Measurements from ENCODE around the gene SYT6. TPM values are rescaled to one million over a fixed set of nuclear protein-coding genes. Genes with fewer than 3 reads are reported as not detected.

The SYT6 gene
- total RNA-seq, 1 experiment from 2014 or later, result not detected

GRCh38 chr1:114189398-114189797, 35.7 kb upstream of the SYT6 start:
- CTCF ChIA-PET, result no interaction called here
- TF ChIP-seq REST (IDR thresholded peaks at IDR 0.05; ENCODE audit: insufficient read depth in 1 of 2, low read depth in 2 of 2, low read length in 1 of 2) (no peak), CTCF (IDR thresholded peaks at IDR 0.05) (no peak), POLR2AphosphoS5 (IDR thresholded peaks at IDR 0.05; ENCODE audit: low read depth, low read length) (no peak), TCF7L2 (IDR thresholded peaks at IDR 0.05; ENCODE audit: low read depth, low read length) (no peak), SIN3A (IDR thresholded peaks at IDR 0.05; ENCODE audit: borderline replicate concordance, insufficient read depth, low read depth, low read length) (no peak)
- intact Hi-C loops (cut with micrococcal nuclease; ENCODE audit: unreplicated experiment), result no loop called here

GRCh38 chr1:114181356-114181755, 27.7 kb upstream of the SYT6 start:
- ATAC-seq (no peak), DNase-seq (ENCODE audit: low read depth, low spot score) (no peak)
- H3K27ac ChIP-seq (ENCODE audit: low read length), result no peak overlapping the region
- H3K36me3 ChIP-seq (ENCODE audit: control insufficient read depth, insufficient read depth, low read length), result no peaks in the 10 kb centered on the region
- POLR2A ChIA-PET, result no interaction called here
- intact Hi-C loops (cut with micrococcal nuclease; ENCODE audit: unreplicated experiment) (no loop called here), in situ Hi-C loops (cut with HindIII; ENCODE audit: low pct_unique_long_range_greater_than_20kb, low sequenced_read_pairs) (no loop called here)
- H3K27me3 ChIP-seq (ENCODE audit: control insufficient read depth, insufficient read depth, low read length), result no peaks in the 10 kb centered on the region
- BruUV-seq (replicated peaks), result no TSS peak
- H3K4me1 ChIP-seq (ENCODE audit: control insufficient read depth, insufficient read depth, low read length), result no peaks in the 10 kb centered on the region
- H3K9me3 ChIP-seq (ENCODE audit: control insufficient read depth, insufficient read depth, low read depth, low read length), result no peaks in the 10 kb centered on the region
- no peak overlapping the region for H3K4me3 ChIP-seq (ENCODE audit: low read depth in 2 of 2, low read length in 2 of 2)
- no peak for TF ChIP-seq REST (IDR thresholded peaks at IDR 0.05; ENCODE audit: insufficient read depth in 1 of 2, low read depth in 2 of 2, low read length in 1 of 2)
- TF ChIP-seq CTCF (IDR thresholded peaks at IDR 0.05), result no peak
- TF ChIP-seq TCF7L2 (IDR thresholded peaks at IDR 0.05; ENCODE audit: low read depth, low read length), result no peak
- no peak for TF ChIP-seq SIN3A (IDR thresholded peaks at IDR 0.05; ENCODE audit: borderline replicate concordance, insufficient read depth, low read depth, low read length)
- no peak for TF ChIP-seq POLR2AphosphoS5 (IDR thresholded peaks at IDR 0.05; ENCODE audit: low read depth, low read length)
- CTCF ChIA-PET, result no interaction called here

More at GRCh38 chr1:114189398-114189797, 35.7 kb upstream of the SYT6 start:
- Histone ChIP-seq H3K27me3 (ENCODE audit: control insufficient read depth, insufficient read depth, low read length) (no peaks in the 10 kb centered on the region), H3K4me3 (ENCODE audit: low read depth in 2 of 2, low read length in 2 of 2) (no peak overlapping the region), H3K27ac (ENCODE audit: low read length) (no peak overlapping the region), H3K4me1 (ENCODE audit: control insufficient read depth, insufficient read depth, low read length) (no peaks in the 10 kb centered on the region), H3K36me3 (ENCODE audit: control insufficient read depth, insufficient read depth, low read length) (no peaks in the 10 kb centered on the region), H3K9me3 (ENCODE audit: control insufficient read depth, insufficient read depth, low read depth, low read length) (no peaks in the 10 kb centered on the region)
- BruUV-seq (replicated peaks), result no TSS peak
- DNase-seq (ENCODE audit: low read depth, low spot score) (no peak), ATAC-seq (no peak)
- POLR2A ChIA-PET, result no interaction called here
- in situ Hi-C loops (cut with HindIII; ENCODE audit: low pct_unique_long_range_greater_than_20kb, low sequenced_read_pairs), result no loop called here

All from Panc1 (cell line).